HK-2 (cell line): Measurements from ENCODE around the gene IGSF21.

Experiments
- DNase-seq: peaks from one replicate; pipeline ENCODE4 v3.0.0-alpha.2; 2018; ENCODE audit not compliant: unreplicated experiment

The IGSF21 gene

GRCh38 chr1:18419113-18419844 lies 311.7 kb downstream of the IGSF21 start:
- DNase-seq: no peak

- no peak for DNase-seq
Observed at GRCh38 chr1:18419845-18420184, 312.2 kb downstream of the IGSF21 start.

GRCh38 chr1:18422076-18422777 lies 314.6 kb downstream of the IGSF21 start:
- no peak for DNase-seq

GRCh38 chr1:18422954-18423353 lies 315.4 kb downstream of the IGSF21 start:
- DNase-seq: no peak

- DNase-seq: no peak
Observed at GRCh38 chr1:18426580-18426979, 319.0 kb downstream of the IGSF21 start.
